Body of pancreas (tissue), 4 donors: Measurements from ENCODE around the gene ATXN1.

ENCODE experiments used
- POLR2A ChIP-seq, 3 donors: fragments of 450-650 bp; IDR thresholded peaks; one replicate each; pipeline ENCODE4 v1.6.1; 2016; ENCODE audit warnings: antibody characterized with exemption in 3 of 3, mild to moderate bottlenecking in 2 of 3
- TF ChIP-seq, protein P1 (sequence below), 7 experiments: fragments of 450-650 bp in 4 of 7; fragments of 200-600 bp in 3 of 7; sonication (generic) in 3 of 7; IDR thresholded peaks; one replicate each; pipeline ENCODE4 v1.5.1; 2016 to 2019; ENCODE audit warnings: antibody characterized with exemption in 7 of 7

DNA sequence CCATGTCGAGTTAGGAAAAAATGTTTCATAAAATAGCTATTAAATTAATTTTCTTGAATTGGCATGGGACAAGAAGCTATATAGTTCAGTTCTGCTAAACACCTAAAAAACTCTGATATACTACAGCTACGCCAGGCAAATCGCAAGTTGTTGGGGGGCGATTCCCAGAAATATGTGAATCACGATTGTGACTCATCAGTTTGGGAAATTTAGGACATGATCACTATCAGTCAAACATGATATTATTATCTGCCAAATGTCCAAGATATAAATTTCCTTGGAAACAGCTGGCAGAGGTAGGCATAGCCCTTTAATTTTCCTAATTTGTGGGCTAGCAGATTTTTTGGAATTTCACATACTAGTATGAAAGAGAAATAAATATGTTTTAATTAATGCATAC is 123.6 kb downstream of the ATXN1 start:
- TF ChIP-seq, protein P1, sequence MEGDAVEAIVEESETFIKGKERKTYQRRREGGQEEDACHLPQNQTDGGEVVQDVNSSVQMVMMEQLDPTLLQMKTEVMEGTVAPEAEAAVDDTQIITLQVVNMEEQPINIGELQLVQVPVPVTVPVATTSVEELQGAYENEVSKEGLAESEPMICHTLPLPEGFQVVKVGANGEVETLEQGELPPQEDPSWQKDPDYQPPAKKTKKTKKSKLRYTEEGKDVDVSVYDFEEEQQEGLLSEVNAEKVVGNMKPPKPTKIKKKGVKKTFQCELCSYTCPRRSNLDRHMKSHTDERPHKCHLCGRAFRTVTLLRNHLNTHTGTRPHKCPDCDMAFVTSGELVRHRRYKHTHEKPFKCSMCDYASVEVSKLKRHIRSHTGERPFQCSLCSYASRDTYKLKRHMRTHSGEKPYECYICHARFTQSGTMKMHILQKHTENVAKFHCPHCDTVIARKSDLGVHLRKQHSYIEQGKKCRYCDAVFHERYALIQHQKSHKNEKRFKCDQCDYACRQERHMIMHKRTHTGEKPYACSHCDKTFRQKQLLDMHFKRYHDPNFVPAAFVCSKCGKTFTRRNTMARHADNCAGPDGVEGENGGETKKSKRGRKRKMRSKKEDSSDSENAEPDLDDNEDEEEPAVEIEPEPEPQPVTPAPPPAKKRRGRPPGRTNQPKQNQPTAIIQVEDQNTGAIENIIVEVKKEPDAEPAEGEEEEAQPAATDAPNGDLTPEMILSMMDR (IDR thresholded peaks at IDR 0.05) = no peak
- TF ChIP-seq POLR2A (IDR thresholded peaks at IDR 0.05) = no peak
